BJ (cell line): ENCODE data around the gene BRI3BP. TPM values are rescaled to one million over a fixed set of nuclear protein-coding genes. Genes with fewer than 3 reads are reported as not detected.

ENCODE experiments used
- CTCF ChIA-PET: fragments of 350-600 bp; formaldehyde crosslinking; extraction: SDS; loops from one replicate; lab custom pipeline; 2021; ENCODE audit warnings: antibody characterized with exemption, inconsistent platforms; lab: Yijun Ruan, JAX
- POLR2A ChIA-PET: fragments of 300-600 bp; sonication (Branson Sonifier 250); formaldehyde crosslinking; extraction: SDS; loops from one replicate; lab custom pipeline; 2021; ENCODE audit warnings: antibody characterized with exemption; lab: Charles Lee
- DNase-seq: peaks from one replicate; pipeline ENCODE4 v3.0.0-alpha.2; 2011; ENCODE audit warnings: low read depth
- H3K27me3 ChIP-seq: 2 replicates; pipeline ENCODE4 v1.6.0; 2011; ENCODE audit warnings: low read length; ENCODE audit not compliant: control insufficient read depth, insufficient read depth
- H3K36me3 ChIP-seq: 2 replicates; pipeline ENCODE4 v1.5.1; 2011; ENCODE audit warnings: low read length; ENCODE audit not compliant: control insufficient read depth, insufficient read depth
- H3K4me3 ChIP-seq: 2 replicates; pipeline ENCODE4 v1.5.1; 2011; ENCODE audit warnings: low read depth, mild to moderate bottlenecking, control low read depth, low read length
- polyA plus RNA-seq: library from polyadenylated mRNA; depleted of rRNA; stranded (reverse); fragments of >200 nt; gene quantifications from 2 replicates; pipeline ENCODE4 v1.2.3, GENCODE V29; 2011
- TF ChIP-seq, protein P1 (sequence below): IDR thresholded peaks from 2 replicates; pipeline ENCODE4 v1.5.1; 2011; ENCODE audit warnings: low read depth, mild to moderate bottlenecking, control low read depth, inconsistent platforms, low read length, moderate library complexity; ENCODE audit not compliant: insufficient read depth

BRI3BP gene
- polyA plus RNA-seq, 1 experiment, result 1.9 TPM

DNA sequence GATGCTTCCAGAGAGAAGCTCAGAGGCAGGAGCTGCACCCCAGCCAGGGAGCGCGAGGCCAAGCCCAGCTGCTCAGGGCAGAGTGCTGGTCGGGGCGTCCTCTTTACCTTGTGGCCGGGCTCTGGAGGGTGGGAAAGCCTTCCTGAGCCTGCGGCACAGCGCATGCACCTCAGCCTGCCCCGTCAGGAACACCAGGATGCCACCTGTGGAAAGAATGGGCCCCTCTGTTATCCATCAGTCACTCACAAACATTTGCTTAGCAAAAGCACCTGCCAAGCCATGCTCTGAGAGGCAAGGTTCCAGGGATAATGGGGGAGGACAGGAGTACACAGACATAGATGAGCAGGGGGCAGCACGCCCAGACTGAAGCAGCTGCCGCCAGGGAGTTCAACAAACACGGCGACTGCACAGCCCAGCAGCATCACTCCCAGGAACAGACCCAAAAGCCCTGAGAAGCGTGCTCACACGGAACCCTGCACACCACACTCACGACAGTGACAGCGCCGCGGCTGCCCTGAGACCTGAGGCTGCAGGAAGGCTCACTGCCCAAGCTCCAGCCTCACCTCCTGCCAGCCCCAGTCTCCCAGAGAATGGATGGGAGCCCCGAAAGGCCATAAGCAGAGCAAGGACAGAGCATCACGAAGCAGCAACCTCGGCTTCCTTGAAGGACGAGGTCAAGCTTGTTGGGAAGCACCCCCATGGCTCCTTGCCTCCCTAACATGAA lies 26.3 kb upstream of the BRI3BP start:
- Histone ChIP-seq H3K4me3 (no peak overlapping the region), H3K36me3 (peaks cover 33% of the 10 kb centered on the region), H3K27me3 (no peaks in the 10 kb centered on the region)
- DNase-seq, result no peak
- CTCF ChIA-PET, result interaction anchor here (0.6 kb wide), 1 partner anchor 15 kb away, joined by 3 read pairs; no protein-coding TSS in a partner anchor
- POLR2A ChIA-PET, result no interaction called here
- TF ChIP-seq, protein P1, sequence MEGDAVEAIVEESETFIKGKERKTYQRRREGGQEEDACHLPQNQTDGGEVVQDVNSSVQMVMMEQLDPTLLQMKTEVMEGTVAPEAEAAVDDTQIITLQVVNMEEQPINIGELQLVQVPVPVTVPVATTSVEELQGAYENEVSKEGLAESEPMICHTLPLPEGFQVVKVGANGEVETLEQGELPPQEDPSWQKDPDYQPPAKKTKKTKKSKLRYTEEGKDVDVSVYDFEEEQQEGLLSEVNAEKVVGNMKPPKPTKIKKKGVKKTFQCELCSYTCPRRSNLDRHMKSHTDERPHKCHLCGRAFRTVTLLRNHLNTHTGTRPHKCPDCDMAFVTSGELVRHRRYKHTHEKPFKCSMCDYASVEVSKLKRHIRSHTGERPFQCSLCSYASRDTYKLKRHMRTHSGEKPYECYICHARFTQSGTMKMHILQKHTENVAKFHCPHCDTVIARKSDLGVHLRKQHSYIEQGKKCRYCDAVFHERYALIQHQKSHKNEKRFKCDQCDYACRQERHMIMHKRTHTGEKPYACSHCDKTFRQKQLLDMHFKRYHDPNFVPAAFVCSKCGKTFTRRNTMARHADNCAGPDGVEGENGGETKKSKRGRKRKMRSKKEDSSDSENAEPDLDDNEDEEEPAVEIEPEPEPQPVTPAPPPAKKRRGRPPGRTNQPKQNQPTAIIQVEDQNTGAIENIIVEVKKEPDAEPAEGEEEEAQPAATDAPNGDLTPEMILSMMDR, result no peak

DNA sequence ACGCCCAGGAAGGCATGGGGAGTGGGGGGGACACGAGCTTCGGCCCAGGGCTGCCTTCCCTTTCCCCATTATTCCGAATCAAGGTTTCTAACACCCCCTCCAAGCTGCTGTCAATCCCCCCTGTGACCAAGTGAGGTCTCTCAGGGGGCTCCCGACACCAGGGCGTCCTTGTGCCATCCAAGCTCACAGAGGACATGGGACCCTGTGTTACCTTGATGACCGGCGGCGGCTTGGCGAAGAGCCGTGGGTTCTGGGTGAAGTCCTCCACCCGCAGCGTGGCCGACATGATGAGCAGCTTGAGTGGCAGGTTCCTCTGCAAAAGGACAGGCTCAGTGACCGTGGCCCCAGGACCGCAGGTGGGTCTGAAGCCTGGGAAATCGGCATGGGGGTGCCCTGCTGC lies 24.8 kb upstream of the BRI3BP start:
- Histone ChIP-seq H3K36me3 (peaks cover 32% of the 10 kb centered on the region), H3K4me3 (no peak overlapping the region), H3K27me3 (no peaks in the 10 kb centered on the region)
- no peak for DNase-seq
- POLR2A ChIA-PET, result no interaction called here
- CTCF ChIA-PET, result no interaction called here
- TF ChIP-seq, protein P1, result no peak

DNA sequence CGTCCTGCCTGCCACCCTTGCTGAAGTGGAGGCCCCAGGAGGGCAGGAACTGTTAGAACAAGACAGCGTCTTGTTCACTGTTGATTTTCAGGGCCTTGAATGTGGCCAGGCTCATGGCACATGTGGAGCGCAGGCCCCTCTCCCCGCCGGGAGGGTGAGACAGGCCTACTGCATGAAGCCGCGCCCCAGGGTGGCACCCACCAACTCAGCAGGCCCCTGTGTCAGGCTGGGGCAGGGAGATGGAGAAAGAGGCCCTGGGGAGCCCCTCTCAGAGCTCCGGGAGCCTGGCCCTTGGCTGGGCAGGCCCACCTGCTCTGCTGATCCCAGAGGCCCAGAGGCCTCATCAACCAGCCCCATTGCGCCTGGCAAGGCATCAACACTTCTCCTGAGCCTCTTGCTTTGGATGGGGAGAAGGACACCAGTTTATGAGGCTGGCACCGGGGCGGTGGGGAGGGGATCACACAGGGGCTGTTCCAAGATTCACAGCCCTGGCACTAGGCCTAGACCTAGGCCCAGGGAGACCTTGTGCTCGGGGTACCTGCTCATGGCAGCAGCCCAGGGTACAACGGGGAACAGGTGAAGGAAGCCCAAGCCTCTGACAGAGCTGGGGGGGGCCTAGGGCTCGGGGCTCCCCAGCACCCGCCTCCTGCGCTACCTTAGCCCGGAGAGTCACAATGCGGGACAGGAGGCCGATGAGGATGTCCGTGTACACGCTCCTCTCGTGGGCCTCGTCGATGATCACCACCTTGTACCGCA lies 22.6 kb upstream of the BRI3BP start:
- Histone ChIP-seq H3K27me3 (no peaks in the 10 kb centered on the region), H3K4me3 (no peak overlapping the region), H3K36me3 (peaks cover 33% of the 10 kb centered on the region)
- TF ChIP-seq, protein P1, result no peak
- POLR2A ChIA-PET, result no interaction called here
- CTCF ChIA-PET, result no interaction called here
- no peak for DNase-seq

DNA sequence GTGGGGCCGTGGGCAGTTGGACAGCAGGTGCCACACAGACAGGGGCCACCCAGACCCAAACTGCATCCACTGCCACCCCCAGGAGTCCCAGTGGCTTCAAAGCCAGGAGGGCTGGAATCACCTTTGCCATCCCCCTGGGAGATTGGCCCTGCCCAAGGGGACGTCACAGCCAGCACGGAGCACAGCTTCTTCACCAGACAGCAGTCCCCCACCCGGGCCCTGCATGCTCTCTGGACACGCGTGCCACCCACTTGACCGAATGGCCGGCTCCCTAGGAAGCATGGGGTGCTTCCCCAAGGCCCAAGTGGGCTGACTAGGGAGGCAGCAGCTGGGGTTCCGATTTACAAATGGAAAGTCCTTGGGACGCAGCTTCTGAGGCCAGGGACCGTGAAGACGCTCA lies 21.8 kb upstream of the BRI3BP start:
- no peak for DNase-seq
- TF ChIP-seq, protein P1, result no peak
- CTCF ChIA-PET, result no interaction called here
- peaks cover 37% of the 10 kb centered on the region for H3K36me3 ChIP-seq
- H3K4me3 ChIP-seq, result no peak overlapping the region
- no peaks in the 10 kb centered on the region for H3K27me3 ChIP-seq
- POLR2A ChIA-PET, result no interaction called here

DNA sequence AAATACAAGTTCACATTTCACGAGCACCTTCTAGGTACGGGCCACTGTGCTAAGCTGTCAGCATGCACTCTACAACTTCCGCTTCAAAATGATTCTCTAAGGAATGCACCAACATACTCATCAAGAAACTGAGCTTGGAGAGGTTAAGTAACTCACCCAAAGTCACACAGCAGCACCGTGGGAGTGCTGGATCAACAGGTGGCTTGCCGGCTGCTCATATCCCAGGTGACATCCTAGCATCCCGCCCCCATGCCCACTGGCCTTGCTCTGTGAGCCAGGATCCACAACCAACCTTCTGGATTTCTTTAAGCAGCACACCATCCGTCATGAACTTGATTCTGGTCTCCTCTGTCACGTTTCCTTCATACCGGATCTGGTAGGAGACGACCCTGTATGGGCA lies 21.2 kb upstream of the BRI3BP start:
- H3K36me3 ChIP-seq, result peaks cover 32% of the 10 kb centered on the region
- ChIA-PET POLR2A (no interaction called here), CTCF (no interaction called here)

More for the DNA sequence above, 21.2 kb upstream of the BRI3BP start:
- TF ChIP-seq, protein P1, result no peak
- no peak for DNase-seq
- no peaks in the 10 kb centered on the region for H3K27me3 ChIP-seq
- H3K4me3 ChIP-seq, result no peak overlapping the region
